SH-SY5Y (cell line): ENCODE measurements around the gene PPM1E.

ENCODE experiments used
- GATA2 ChIP-seq: IDR thresholded peaks from 2 replicates; pipeline ENCODE4 v1.6.1; 2011; ENCODE audit warnings: mild to moderate bottlenecking, low read depth, low read length
- GATA3 ChIP-seq: IDR thresholded peaks from 2 replicates; pipeline ENCODE4 v1.6.1; 2011; ENCODE audit warnings: low read depth, mild to moderate bottlenecking, low read length, moderate library complexity

DNA sequence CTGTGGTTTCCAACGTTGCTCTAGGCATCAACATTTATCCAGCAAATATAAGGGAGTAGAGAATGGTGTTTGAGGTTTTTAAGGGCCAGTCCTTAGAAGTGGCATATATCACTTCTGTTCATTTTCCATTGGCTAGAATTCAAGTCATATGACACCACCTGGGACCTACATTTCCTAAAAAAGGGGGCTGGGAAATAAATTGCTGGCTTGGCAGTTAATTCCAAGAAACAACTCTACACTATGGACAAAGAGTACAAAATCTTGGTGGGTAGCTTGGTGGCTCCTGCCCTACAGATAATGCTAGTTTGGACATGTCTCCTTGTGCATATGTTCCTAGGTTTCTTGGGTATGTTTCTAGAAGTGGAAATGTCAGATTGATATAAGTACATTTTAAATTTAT lies 7.6 kb downstream of the PPM1E start:
- TF ChIP-seq GATA2: no peak
- no peak for TF ChIP-seq GATA3
